Naive thymus-derived CD8-positive, alpha-beta T cell (primary cell): ENCODE results near the gene SFT2D3. TPM values are rescaled to one million over a fixed set of nuclear protein-coding genes. Genes with fewer than 3 reads are reported as not detected.
A peak's percentile ranks its signal among the peaks of the same experiment; 100 is the strongest.
"Not testable (repeated sequence)": the region's sequence is repeated elsewhere in the genome, so short reads cannot be mapped to it uniquely, and the experiment has no call there.

Experiments used
- ATAC-seq, 2 donors: fragments of 150-1000 bp; cut with Tn5 transposase in 1 of 2; sonication (Bioruptor Pico), chemical (Tn5 transposase) in 1 of 2; 1 replicate in 1 of 2; 2 replicates in 1 of 2; pipeline ENCODE4 v1.10.0; 2021; ENCODE audit warnings: mild to moderate bottlenecking in 2 of 2, moderate library complexity in 2 of 2
- POLR2A ChIA-PET: fragments of 350-600 bp; sonication (Branson Sonifier 250); formaldehyde crosslinking; loops from one replicate; lab custom pipeline; 2021; ENCODE audit warnings: antibody characterized with exemption; lab: Charles Lee
- DNase-seq, 10 donors: peaks; one replicate each; pipeline versions ENCODE4 v3.0.0 to v3.0.0-alpha.2; 2020 to 2022
- H3K27ac Mint-ChIP-seq, 10 donors: one replicate each; pipeline ENCODE4 v1.8.0; 2020 to 2022; ENCODE audit warnings: mild to moderate bottlenecking in 10 of 10, mixed read lengths in 10 of 10, moderate library complexity in 4 of 10, inconsistent platforms in 1 of 10
- H3K27me3 Mint-ChIP-seq, 5 donors: one replicate each; pipeline ENCODE4 v1.8.0; 2021 to 2022; ENCODE audit warnings: mixed read lengths in 5 of 5
- H3K36me3 Mint-ChIP-seq, 3 donors: one replicate each; pipeline ENCODE4 v1.8.0; 2020 to 2022; ENCODE audit warnings: mixed read lengths in 3 of 3, mild to moderate bottlenecking in 2 of 3, inconsistent platforms in 1 of 3
- H3K4me1 Mint-ChIP-seq, 4 donors: one replicate each; pipeline ENCODE4 v1.8.0; 2021 to 2022; ENCODE audit warnings: mixed read lengths in 4 of 4
- H3K4me3 Mint-ChIP-seq, 10 donors: one replicate each; pipeline ENCODE4 v1.8.0; 2020 to 2022; ENCODE audit warnings: mild to moderate bottlenecking in 10 of 10, mixed read lengths in 10 of 10, moderate library complexity in 6 of 10, inconsistent platforms in 1 of 10
- H3K9me3 Mint-ChIP-seq, 9 donors: one replicate each; pipeline ENCODE4 v1.8.0; 2020 to 2022; ENCODE audit warnings: mixed read lengths in 9 of 9, mild to moderate bottlenecking in 3 of 9, inconsistent platforms in 1 of 9, moderate library complexity in 1 of 9
- polyA plus RNA-seq, 3 donors: library from polyadenylated mRNA; unstranded; fragments of 300-500 nt; fragmentation: Illumina TruSeq; gene quantifications; one replicate each; pipeline ENCODE4 v1.2.3, GENCODE V29; 2021
- total RNA-seq, 8 experiments: library from RNA in 2 of 8; stranded (reverse) in 2 of 8; gene quantifications; one replicate each; pipeline ENCODE4 v1.2.3 and lab custom pipeline; 2021 to 2026

SFT2D3 gene
- total and polyA plus RNA-seq, 5 experiments from 2014 or later: 1.7 to 16.9 (median 4.4) TPM

DNA sequence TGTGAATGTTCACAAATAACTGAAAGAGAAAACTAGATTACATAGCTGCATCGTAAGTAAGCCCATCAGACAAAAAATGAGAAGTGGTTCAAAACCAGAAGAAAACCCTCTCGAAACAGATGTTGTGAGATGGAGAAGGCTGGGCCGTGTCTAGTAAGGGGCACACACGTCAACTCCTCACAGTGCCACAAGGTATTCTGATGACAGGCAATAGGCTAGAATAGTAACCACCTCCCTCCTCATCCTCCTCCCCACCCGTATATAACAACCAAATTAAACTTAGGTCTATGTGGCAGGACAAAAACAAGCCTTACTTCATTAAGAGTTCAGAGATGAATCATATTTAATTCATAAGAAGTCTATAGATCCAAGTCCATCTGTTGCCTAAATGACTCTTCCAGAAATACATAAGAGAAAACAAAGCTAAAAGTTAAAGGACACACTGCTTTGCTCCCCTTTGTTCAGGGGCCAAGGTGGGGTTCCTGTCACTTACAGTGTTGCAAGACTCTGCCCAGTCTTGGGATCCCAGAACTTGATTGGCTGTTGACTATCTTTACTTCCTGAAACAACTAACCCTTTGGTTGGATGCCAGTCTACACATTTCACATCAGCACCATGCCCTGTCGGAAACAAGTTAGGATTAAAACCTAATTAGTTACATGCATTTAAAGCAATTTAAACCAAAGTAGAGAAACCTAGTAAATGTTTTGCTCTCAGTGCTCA is 25.0 kb downstream of the SFT2D3 start:
- Mint-ChIP-seq H3K9me3 (no peaks in the 10 kb centered on the region), H3K4me1 (peaks cover 0 to 4% (median 0%) of the 10 kb centered on the region in 4 donors), H3K27ac (no peak overlapping the region), H3K4me3 (no peak overlapping the region), H3K36me3 (peaks cover 4 to 37% (median 23%) of the 10 kb centered on the region in 3 donors), H3K27me3 (no peaks in the 10 kb centered on the region)
- no peak for DNase-seq
- no peak for ATAC-seq
- POLR2A ChIA-PET: no interaction called here

- H3K27ac Mint-ChIP-seq: peak overlapping the region in 2 of 10 donors; percentile 39 to 57
- H3K4me3 Mint-ChIP-seq: no peak overlapping the region
- H3K36me3 Mint-ChIP-seq: peaks cover 0 to 27% (median 12%) of the 10 kb centered on the region in 3 donors
- ATAC-seq: no peak
- no peaks in the 10 kb centered on the region for H3K9me3 Mint-ChIP-seq
- no peaks in the 10 kb centered on the region for H3K27me3 Mint-ChIP-seq
- peaks cover 0 to 10% (median 2%) of the 10 kb centered on the region in 4 donors for H3K4me1 Mint-ChIP-seq
- POLR2A ChIA-PET: no interaction called here
- DNase-seq: no peak
Observed at GRCh38 chr2:127733113-127733815, 32.0 kb downstream of the SFT2D3 start.

GRCh38 chr2:127733816-127734537 is 32.7 kb downstream of the SFT2D3 start:
- DNase-seq (no peak), ATAC-seq (no peak)
- peaks cover 0 to 34% (median 12%) of the 10 kb centered on the region in 3 donors for H3K36me3 Mint-ChIP-seq
- H3K9me3 Mint-ChIP-seq: no peaks in the 10 kb centered on the region
- no peaks in the 10 kb centered on the region for H3K27me3 Mint-ChIP-seq
- POLR2A ChIA-PET: no interaction called here
- peaks cover 3 to 10% (median 3%) of the 10 kb centered on the region in 4 donors for H3K4me1 Mint-ChIP-seq
- H3K27ac Mint-ChIP-seq: no peak overlapping the region
- no peak overlapping the region for H3K4me3 Mint-ChIP-seq

GRCh38 chr2:127735044-127735443 is 33.7 kb downstream of the SFT2D3 start:
- peaks cover 0 to 42% (median 12%) of the 10 kb centered on the region in 3 donors for H3K36me3 Mint-ChIP-seq
- H3K9me3 Mint-ChIP-seq: no peaks in the 10 kb centered on the region
- H3K4me3 Mint-ChIP-seq: no peak overlapping the region
- DNase-seq (no peak), ATAC-seq (no peak)
- peak overlapping the region in 2 of 10 donors; percentile 38 to 49 for H3K27ac Mint-ChIP-seq
- no peaks in the 10 kb centered on the region for H3K27me3 Mint-ChIP-seq
- POLR2A ChIA-PET: no interaction called here
- peaks cover 3 to 10% (median 4%) of the 10 kb centered on the region in 4 donors for H3K4me1 Mint-ChIP-seq

DNA sequence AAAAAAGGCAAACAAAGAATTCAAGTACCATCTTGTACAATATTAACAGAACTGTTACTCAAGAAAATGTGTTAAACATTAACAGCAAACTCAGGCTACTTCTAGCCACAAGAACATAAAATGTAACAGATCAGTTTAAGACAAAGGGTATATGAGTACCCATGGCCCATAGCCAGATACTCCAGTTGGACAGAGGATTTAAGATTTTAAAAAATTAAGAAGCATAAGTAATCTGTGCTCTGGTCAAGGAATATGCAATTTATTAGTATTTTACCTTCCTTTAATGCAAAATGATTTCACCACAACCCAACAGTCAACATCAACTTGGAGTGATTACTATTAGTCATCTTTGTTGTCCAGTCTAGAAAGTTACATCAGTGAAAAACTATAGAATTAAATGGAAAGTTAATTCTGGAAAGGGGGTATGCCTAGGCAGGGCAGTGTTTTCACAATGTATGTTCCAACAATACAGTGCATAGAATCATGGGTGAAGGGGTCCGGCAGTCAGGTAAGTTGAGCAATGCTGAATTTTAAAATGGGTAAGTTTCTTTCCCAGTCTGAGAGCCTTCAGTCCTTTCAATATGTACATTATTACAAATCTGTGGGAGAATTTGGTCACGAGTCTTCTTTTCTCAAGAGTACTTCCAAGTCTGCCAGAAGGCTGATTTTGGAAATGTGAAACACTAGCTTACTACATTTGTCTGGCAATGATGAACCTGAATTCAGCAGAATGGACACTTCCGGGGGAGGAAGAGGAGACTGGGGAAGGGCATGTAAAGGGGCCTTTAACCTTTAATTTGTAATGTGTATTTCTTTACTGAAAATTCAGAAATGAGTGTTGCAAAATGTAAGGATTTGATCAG is 34.5 kb downstream of the SFT2D3 start:
- Mint-ChIP-seq H3K27me3 (no peaks in the 10 kb centered on the region), H3K9me3 (no peaks in the 10 kb centered on the region), H3K4me1 (peaks cover 3 to 10% (median 4%) of the 10 kb centered on the region in 4 donors), H3K36me3 (peaks cover 0 to 45% (median 12%) of the 10 kb centered on the region in 3 donors), H3K4me3 (no peak overlapping the region), H3K27ac (peak overlapping the region in 1 of 10 donors; percentile 15)
- ATAC-seq (no peak), DNase-seq (no peak)
- POLR2A ChIA-PET: no interaction called here

DNA sequence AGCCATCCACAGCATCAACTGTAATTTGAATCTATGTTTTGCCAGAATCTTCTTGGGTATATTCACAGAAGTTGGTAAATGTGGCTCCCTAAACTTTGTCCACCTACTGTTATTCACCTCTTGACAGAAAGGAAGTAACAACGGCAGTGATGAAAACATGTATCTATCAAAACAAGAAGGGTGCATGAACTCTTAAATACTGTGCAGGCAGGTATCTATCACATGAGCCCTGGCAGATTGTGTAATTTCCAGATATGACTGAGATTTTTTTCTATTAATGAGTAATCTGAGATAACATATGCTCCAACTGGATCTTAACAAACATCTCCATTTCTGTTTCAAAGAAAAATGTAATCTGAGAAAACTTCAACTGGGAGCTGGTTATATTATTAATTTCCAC is 36.6 kb downstream of the SFT2D3 start:
- no peak overlapping the region for H3K27ac Mint-ChIP-seq
- peaks cover 8 to 18% (median 10%) of the 10 kb centered on the region in 4 donors for H3K4me1 Mint-ChIP-seq
- DNase-seq: no peak
- no peaks in the 10 kb centered on the region for H3K9me3 Mint-ChIP-seq
- H3K36me3 Mint-ChIP-seq: peaks cover 2 to 55% (median 12%) of the 10 kb centered on the region in 3 donors
- H3K27me3 Mint-ChIP-seq: no peaks in the 10 kb centered on the region
- ATAC-seq: no peak
- no peak overlapping the region for H3K4me3 Mint-ChIP-seq
- POLR2A ChIA-PET: no interaction called here

DNA sequence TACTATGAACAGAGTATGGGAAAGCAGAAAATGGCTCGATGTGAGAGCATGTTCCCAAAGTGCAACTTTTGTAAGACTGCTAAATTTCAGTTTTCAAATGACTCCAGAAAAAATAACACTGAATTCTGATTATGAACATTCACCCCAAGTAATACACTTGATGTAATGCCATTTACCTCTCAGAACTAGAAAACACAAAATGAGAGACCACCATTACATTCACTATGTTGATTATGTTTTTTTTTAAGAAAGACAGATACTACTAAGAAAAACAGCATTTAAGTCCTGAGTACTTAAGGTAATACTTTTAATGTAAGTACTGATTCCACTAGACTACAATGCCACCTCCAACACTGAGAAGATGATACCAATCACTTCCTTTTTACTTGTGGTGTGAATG is 38.5 kb downstream of the SFT2D3 start:
- Mint-ChIP-seq H3K4me3 (no peak overlapping the region), H3K27me3 (no peaks in the 10 kb centered on the region), H3K4me1 (peaks cover 8 to 18% (median 10%) of the 10 kb centered on the region in 4 donors), H3K36me3 (peaks cover 4 to 71% (median 12%) of the 10 kb centered on the region in 3 donors), H3K27ac (peak overlapping the region in 1 of 10 donors; percentile 27), H3K9me3 (no peaks in the 10 kb centered on the region)
- POLR2A ChIA-PET: no interaction called here
- ATAC-seq: no peak
- DNase-seq: no peak

DNA sequence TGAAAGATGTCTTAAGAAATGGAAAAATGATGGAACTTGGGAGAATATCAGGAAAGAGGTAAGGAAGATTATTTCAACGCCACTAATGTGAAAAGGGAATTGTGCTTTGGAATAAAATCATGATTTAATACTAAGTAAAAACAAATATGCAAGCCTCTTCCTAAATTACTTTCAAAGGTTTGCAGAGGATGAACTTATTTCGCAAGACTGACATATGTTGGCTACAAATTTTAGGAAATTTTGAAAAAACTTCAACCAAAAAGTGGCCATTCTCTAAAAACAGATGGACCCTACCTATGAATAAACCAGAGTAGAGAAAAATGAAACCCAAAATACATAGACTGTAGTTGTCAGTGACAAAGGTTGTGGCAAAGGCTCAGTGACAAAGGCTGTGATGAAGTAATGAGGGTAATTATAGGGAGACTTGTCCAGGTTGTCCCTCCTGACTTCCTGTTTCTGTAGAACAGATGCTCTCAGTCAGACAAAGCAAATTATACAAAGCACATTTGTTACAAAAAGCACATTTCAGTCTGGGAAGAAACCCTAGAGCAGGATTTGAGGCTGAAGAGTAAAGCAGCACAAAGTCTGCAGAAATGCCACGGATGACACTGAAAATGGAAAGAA is 39.5 kb downstream of the SFT2D3 start:
- Mint-ChIP-seq H3K9me3 (no peaks in the 10 kb centered on the region), H3K27ac (peak overlapping the region in 6 of 10 donors; percentile 11 to 85 (median 49)), H3K27me3 (no peaks in the 10 kb centered on the region), H3K4me1 (peaks cover 8 to 18% (median 10%) of the 10 kb centered on the region in 4 donors), H3K4me3 (no peak overlapping the region), H3K36me3 (peaks cover 9 to 77% (median 12%) of the 10 kb centered on the region in 3 donors)
- POLR2A ChIA-PET: no interaction called here
- ATAC-seq: no peak
- no peak for DNase-seq

DNA sequence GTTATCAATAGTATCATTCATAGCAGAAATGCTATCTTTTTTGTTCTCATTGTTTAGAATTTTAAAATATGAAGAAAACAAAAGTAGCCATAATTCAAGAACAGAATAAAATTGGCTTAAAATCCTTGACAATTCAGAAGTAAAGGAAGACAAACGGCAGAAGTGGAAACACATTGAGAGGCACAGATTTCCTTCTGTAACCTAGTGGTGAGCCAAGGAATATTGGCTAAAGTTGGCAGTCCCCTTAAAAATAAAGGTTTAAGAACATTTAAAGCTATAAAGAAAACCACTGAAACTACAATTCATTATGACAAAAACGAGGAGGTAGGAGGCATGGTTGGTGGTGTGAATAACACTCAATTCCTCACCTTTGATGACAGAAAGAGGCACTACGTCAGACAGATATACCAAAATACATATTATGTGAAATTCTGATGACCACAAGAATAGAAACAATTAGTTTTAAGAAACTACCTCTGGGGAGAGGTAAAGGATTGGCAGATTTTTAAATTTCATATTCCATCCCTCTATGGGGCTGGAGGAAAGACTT is 42.3 kb downstream of the SFT2D3 start:
- peak overlapping the region in 4 of 10 donors; percentile 23 to 66 (median 40) for H3K27ac Mint-ChIP-seq
- no peaks in the 10 kb centered on the region for H3K9me3 Mint-ChIP-seq
- ATAC-seq (no peak), DNase-seq (no peak)
- POLR2A ChIA-PET: no interaction called here
- no peak overlapping the region for H3K4me3 Mint-ChIP-seq
- peaks cover 0 to 71% (median 9%) of the 10 kb centered on the region in 3 donors for H3K36me3 Mint-ChIP-seq
- peaks cover 8% of the 10 kb centered on the region in 4 donors for H3K4me1 Mint-ChIP-seq
- H3K27me3 Mint-ChIP-seq: no peaks in the 10 kb centered on the region

- no peak for ATAC-seq
- Mint-ChIP-seq H3K27me3 (no peaks in the 10 kb centered on the region), H3K4me1 (peaks cover 0 to 10% (median 3%) of the 10 kb centered on the region in 4 donors), H3K36me3 (peaks cover 0 to 64% (median 7%) of the 10 kb centered on the region in 3 donors), H3K9me3 (no peaks in the 10 kb centered on the region), H3K27ac (peak overlapping the region in 1 of 10 donors; percentile 44), H3K4me3 (no peak overlapping the region)
- POLR2A ChIA-PET: interaction anchor here (1.1 kb wide), 1 partner anchor 343 kb away, joined by 3 read pairs; no protein-coding TSS in a partner anchor
- no peak for DNase-seq
Observed at GRCh38 chr2:127747621-127748020, 46.3 kb downstream of the SFT2D3 start.

DNA sequence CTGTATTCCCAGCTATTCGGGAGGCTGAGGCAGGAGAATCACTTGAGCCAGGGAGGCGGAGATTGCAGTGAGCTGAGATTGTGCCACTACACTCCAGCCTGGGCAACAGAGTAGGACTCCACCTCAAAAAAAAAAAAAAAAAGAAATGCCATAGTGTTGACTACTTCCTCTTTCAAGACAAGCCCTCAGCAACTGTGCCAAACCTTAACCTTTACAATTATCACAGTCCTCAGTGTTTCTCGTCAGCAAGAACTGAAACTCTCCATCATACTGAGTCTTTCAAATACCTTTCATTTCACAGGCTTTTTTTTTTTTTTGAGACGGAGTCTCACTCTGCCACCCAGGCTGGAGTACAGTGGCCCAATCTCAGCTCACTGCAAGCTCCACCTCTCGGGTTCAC is 48.2 kb downstream of the SFT2D3 start:
- peaks cover 0 to 10% (median 3%) of the 10 kb centered on the region in 4 donors for H3K4me1 Mint-ChIP-seq
- DNase-seq, H3K27me3 Mint-ChIP-seq, H3K4me3 Mint-ChIP-seq, H3K9me3 Mint-ChIP-seq, POLR2A ChIA-PET: not testable (repeated sequence)
- ATAC-seq: peak in 1 of 2 donors; percentile 62
- H3K27ac Mint-ChIP-seq: peak overlapping the region in 3 of 10 donors; percentile 31 to 64 (median 43)
- H3K36me3 Mint-ChIP-seq: peaks cover 0 to 56% (median 4%) of the 10 kb centered on the region in 3 donors
